Stimulated activated CD8-positive, alpha-beta memory T cell treated with anti-CD3 and anti-CD28 coated beads, Interleukin-15, amount 100 ng/mL, for 24 hours (primary cell): ENCODE measurements around the gene CLBA1.

Experiments
- DNase-seq: peaks from one replicate; pipeline ENCODE4 v3.0.0-alpha.2; 2020; ENCODE audit warnings: low read depth

The CLBA1 gene

DNA sequence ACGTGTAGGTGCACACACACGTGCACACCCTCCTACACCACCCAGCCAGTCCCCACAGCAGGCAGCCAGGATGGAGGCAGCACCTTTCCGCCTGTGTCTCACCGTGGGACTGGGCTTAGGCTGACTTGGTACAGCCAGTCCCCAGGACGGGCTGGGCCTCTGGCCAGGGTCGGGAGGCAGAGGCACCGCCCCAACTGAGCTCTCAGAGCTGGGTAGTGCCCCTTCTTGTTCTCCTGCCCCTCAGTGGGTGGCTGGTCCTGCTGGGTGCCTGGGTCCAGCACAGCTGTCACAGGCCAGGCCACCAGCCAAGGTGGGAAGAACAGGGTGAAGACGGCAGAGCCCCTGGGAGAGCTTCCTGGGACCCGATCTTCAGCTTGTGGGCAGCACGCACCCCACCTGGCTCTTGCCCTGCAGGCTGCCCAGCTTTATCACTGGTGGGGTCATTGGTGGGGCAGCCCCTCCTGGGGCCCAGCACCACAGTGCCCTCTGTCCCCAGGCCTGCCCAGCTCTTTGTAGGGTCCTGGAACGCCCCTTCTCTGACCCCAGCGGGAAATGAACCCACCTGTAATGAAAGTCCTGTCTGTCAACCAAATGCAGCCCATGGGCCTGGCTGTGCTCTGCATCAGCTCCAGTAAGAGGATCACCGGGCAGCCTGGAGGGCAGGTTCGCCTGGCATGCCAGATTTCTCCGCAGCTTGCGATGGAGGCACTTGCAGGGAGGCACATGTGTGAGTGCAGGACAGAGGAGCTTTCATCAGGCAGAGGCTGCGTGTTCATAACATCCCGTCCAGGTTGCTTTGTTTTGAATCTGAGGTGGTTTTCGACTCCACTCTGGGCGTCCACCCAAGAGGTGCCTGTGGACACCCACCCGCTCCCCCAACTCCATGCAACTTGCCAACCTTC lies 20.6 kb downstream of the CLBA1 start:
- no peak for DNase-seq

- DNase-seq, result no peak
Measured at GRCh38 chr14:105006831-105007592, 21.4 kb downstream of the CLBA1 start.

GRCh38 chr14:105007593-105008264 lies 22.1 kb downstream of the CLBA1 start:
- DNase-seq, result no peak

DNA sequence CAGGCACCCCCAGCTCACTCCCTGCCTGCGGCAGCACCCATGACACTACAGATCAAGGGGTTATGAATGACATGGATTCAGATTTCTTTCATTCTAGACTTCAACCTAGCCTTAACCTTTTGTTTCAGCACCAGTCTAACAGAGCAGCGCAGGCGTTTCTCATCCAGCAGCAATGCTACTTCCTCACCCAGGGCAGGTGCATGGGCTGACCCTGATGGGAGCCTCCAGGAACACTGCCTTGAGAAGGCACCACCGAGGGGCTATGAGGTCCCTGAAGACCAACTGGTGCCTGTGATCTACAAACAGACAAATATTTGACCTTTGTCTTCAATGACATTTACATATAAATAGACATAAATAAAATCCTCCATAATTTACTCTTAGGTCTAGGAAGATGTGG lies 24.5 kb downstream of the CLBA1 start:
- no peak for DNase-seq

DNA sequence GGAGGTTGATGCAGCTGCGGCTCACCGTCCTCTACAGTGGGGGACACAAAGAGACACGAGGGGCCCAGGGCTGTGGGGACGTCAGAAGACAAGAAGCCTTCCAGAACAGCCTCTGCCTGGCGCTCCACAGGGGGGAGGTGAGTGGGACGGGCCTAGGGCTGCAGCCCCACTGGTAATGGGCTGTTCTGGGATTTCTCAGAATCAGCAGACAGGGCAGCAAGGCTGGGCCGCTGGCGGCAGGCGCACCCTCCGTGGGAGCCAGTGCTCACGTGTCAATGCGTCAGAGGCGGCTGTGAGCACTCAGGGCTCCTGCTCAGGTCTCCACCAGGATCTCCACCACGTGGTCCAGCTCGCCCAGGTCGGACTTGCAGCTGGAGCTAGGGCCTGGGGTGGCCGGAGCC lies 25.3 kb downstream of the CLBA1 start:
- DNase-seq, result no peak

DNA sequence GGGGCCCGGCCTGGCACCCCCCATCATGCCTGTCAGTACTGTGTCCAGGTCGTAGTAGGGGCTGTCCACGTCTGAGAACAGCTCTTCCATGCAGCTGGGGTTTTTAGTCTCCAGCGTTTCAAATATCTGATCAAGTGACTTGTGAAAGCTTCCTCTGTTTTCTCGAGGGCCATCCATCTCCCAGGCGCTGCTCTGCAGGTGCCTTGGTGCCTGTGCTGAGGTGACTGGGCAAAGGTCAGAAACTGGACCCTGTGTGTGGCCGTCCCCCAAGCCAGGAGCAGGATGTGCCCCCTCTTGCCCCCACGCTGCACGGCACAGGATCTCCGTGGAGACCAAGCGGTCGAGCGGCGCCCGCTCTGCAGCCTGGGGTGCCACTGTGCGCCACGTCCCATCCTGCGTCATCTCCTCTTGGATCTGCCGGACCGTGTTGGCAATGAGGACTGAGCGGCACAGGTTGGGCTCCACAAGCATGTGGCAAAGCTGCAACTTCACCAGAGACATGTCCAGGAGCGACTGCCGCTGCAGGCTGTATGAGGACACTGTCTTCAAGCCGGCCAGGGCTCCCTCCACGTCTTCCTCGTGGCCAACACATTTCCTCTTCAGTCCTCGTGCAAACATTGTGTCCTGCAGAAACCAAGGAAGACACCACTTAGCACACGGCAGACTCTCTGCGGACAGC lies 25.9 kb downstream of the CLBA1 start:
- DNase-seq, result no peak

GRCh38 chr14:105012171-105012985 lies 26.8 kb downstream of the CLBA1 start:
- DNase-seq, result no peak

DNA sequence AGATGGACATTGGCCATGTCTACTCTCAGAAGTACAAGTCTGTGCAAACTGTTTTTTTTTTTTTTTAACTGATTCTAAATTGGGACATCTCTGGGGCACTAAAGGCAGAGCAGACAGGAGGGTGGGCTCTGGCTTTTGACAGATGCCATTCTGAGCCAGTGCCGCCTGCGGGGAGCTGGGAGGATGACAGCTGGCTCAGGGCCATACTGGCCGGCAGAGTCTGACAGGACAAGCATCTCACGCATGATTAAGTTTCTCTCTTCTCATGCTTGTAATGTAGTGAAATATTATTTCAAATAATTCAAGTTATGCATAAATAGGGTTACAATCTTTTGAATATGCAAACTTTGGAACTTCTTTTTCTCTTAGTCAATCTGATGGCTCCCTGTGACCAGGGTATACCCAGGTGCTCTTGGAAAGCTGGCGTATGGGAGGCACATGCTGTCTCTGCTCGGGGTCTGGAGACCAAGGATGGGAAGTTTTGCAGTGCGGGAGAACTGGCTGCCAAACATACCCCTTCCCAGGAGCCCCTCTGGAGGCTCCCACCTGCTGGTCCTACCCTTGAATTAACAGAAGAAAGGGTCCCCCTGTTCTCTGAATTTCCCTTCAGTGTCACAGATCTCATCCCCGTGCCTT lies 27.7 kb downstream of the CLBA1 start:
- no peak for DNase-seq

- DNase-seq, result no peak
Measured at GRCh38 chr14:105014032-105014431, 28.4 kb downstream of the CLBA1 start.

DNA sequence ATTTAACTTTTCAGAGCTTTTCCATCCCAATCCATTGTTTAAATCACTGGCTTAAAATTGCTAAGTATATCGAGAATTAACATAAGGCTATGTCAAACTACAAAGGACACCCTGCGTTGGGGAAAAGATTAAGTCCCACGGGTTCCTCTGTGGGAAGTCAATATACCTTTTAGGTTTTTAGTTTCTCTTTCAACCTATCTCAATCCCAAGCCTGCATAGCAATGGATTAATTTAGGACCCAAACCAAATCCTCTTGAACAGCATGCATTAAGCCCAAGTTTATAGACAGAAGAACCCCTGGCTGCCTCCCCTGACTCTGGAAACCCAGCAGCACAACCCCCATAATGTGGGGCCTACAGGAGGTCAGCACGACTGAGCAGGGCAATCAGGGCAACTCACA lies 29.0 kb downstream of the CLBA1 start:
- no peak for DNase-seq

GRCh38 chr14:105015242-105015641 lies 29.7 kb downstream of the CLBA1 start:
- no peak for DNase-seq

DNA sequence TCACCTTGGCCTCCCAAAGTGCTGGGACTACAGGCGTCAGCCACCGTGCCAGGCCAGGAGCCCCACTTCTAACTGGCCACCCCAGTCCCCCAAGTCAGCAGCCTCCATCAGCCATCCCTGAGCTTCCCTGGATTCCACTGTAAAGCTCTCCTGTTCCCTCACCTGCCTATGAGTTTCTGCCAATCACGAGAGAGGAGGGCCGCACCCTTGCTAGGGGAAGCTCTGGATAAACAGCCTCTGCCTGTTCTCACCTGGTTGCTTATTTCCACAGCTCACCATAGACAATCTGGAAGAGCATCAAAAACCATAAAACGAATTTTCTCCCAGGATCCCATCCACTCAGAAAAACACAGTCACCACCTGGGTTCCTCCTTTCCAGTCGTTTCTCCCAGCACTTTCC lies 30.3 kb downstream of the CLBA1 start:
- no peak for DNase-seq

GRCh38 chr14:105018414-105018813 lies 32.8 kb downstream of the CLBA1 start:
- no peak for DNase-seq

GRCh38 chr14:105019861-105020814 lies 34.5 kb downstream of the CLBA1 start:
- DNase-seq, result peak; percentile 35

- peak; percentile 97 for DNase-seq
Measured at GRCh38 chr14:105020815-105021655, 35.4 kb downstream of the CLBA1 start, which contains the start of gene CDCA4. Gene CDCA4 (minus strand): TSS chr14:105021083. CDS start chr14:105011929, 9,154 bp downstream.

GRCh38 chr14:105021656-105022275 lies 36.2 kb downstream of the CLBA1 start:
- DNase-seq, result no peak

DNA sequence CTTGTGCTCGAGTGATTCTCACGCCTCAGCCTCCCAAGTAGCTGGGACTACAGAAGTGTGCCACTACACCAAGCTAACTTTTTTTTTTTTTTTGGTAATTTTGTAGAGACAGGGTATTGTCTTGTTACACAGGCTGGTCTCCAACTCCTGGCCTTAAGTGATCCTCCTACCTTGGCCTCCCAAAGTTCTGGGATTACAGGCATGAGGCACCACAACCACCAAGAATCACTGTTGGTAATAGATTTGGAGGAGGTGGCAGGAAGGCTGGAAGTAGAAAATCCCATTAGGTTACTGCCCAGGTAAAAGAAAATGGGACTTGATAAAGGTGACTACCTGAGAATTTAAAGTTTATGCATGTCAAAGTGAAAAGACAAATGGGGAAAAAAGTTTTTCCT lies 36.7 kb downstream of the CLBA1 start:
- no peak for DNase-seq

GRCh38 chr14:105023144-105023543 lies 37.6 kb downstream of the CLBA1 start:
- DNase-seq, result no peak
